M059J (cell line): ENCODE results near the gene FOXP1. TPM values are rescaled to one million over a fixed set of nuclear protein-coding genes. Genes with fewer than 3 reads are reported as not detected.

Source experiments
- DNase-seq: peaks from one replicate; pipeline ENCODE4 v3.0.0-alpha.2; 2012; ENCODE audit warnings: low read depth
- total RNA-seq: library from RNA; depleted of rRNA; stranded (reverse); fragments of >200 nt; shearing (Covaris generic); gene quantifications from 2 replicates; pipeline ENCODE4 v1.2.3, GENCODE V29; 2014

The FOXP1 gene
- total RNA-seq, 1 experiment from 2014 or later, result 19.2 TPM

- no peak for DNase-seq
Measured at GRCh38 chr3:71487418-71487817, 96.1 kb downstream of the FOXP1 start.

DNA sequence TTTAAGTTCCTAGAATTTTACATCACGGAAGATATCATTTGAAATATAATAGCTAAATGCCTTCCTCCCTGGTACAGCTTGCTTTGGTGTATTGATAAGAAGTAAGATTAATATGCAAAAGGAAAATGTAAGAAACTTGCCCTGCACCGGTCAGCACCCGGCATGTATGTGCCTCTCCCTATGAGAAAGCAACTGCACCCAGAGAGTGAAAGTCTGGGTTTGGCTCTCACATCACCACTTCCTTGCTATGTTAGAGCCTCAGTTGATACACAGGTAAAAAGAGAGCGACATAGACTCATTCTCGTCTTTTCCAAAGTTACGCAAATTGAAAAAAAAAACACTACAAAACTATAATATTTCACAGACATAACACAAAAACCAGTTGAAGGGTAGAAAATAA lies 96.7 kb downstream of the FOXP1 start:
- DNase-seq, result no peak

- DNase-seq, result no peak
Measured at GRCh38 chr3:71485896-71486295, 97.6 kb downstream of the FOXP1 start.

- DNase-seq, result no peak
Measured at GRCh38 chr3:71484452-71484851, 99.1 kb downstream of the FOXP1 start.

DNA sequence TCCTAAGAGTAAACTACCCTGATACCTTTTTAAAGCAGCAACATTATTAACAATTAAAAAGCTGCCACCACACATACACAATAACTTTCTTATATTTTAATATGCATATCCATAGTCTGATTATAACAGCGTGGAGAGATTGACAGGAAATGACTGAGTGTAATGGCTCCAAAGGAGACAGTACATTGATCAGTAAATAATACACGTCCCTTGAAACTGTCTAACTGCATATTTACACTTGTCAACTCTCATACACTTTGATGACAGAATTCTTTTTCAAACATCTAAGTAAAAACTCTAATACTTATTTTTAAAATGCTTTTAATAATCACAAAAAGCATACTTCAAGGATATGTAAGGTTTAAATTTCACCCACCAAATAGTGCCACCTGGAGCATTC lies 99.5 kb downstream of the FOXP1 start:
- DNase-seq, result no peak

DNA sequence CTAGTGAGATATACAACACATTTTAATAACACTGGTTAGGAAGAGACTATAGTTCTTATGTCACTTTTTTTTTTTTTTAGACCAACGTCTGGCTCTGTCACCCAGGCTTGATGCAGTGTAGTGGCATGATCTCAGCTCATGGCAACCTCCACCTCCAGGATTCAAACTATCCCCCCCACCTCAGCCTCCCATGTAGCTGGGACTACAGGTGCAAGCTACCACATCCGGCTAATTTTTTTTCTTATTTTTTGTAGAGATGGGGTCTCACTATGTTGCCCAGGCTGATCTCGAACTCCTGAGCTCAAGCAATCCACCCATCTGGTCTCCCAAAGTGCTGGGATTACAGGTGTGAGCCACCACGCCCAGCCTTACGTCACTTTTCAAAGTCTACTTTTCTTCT lies 100.8 kb downstream of the FOXP1 start:
- no peak for DNase-seq

DNA sequence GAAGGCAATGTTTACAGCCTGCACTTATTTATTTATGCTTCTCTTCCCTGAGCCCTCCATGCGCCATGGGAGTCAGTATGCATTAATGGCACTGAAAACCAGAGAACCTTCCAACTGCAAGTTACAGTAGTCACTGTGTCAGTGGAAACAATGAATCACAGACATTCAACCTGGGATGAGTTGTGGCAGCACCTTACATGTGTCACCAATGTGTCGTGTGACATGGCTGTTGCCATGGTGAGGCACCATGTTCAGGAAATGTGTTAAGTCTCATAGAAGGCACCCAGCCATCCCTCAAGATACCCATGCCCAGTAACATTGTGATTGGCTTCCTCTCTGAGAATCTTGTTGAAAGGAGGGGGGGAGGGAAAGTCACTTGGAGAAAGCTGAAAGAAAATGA lies 105.0 kb downstream of the FOXP1 start:
- DNase-seq, result peak; percentile 62

- DNase-seq, result no peak
Measured at GRCh38 chr3:71476950-71477349, 106.6 kb downstream of the FOXP1 start.

DNA sequence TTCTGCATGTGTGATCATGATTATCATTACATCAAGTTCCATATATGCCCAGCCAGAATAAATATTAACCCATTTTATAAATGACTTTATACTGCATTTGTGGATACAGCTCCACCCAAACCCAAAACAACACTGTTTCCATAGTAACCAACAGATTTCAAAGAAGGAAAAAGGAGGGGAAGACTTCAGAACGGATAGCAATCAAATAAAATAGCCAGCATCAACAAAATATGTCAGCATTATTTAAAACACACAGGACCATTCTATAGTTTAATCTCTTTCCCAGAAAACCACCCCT lies 114.4 kb downstream of the FOXP1 start:
- no peak for DNase-seq

DNA sequence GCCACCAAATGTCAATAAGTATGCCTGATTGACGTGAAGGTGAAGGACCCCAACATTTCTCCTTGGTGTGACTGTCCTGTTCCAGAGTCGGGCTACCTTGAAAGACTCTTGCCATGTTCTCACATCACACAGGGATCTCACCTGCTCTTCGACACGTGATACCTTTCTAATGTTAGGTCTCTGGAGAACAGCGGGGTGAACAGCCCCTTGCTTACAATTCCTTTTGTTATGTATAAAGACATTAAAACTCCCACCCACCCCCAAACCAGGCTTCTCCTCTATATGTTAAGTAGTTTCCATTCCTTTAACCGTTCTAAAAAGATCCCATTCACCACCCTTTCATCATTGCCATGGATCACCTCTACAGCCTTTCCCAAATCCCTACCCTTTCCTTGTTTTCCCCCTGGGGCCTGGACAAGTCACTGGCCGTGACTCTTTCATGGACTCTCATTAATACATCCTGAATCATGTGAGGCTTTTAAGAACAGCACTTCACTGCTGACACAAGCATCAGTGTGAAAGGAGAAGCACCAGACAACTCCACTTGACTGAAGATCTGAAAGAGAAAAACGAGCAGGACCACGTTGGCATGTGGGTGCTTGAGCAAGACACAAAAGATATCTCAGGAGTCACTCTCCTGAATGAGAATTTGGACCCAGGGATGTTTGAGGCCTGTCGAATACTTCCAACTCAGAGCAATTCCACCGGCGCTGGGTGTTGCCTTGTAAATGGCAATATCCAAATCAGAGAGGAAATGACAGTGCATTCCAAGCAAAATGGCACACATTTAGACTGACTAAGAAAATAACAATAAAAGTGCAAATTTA lies 115.0 kb downstream of the FOXP1 start:
- DNase-seq, result no peak

DNA sequence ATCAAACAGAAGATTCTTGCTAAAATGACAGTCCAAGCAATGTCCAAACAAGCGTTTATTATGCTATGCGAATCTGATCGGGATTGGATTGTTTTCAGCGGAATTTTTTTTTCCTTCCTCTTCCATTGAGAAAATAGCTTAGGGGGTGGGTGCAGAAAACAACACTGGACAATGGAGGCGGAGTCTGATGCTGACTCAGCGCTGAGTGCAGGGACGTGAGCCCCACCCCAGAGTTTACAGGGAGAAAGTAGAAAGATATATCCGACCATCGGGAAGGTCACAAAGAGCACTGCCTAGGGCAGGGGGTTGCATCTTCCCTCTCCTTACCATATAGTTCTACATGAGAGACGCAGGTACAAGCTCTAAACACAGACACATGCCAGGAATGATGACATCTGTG lies 117.0 kb downstream of the FOXP1 start:
- no peak for DNase-seq

DNA sequence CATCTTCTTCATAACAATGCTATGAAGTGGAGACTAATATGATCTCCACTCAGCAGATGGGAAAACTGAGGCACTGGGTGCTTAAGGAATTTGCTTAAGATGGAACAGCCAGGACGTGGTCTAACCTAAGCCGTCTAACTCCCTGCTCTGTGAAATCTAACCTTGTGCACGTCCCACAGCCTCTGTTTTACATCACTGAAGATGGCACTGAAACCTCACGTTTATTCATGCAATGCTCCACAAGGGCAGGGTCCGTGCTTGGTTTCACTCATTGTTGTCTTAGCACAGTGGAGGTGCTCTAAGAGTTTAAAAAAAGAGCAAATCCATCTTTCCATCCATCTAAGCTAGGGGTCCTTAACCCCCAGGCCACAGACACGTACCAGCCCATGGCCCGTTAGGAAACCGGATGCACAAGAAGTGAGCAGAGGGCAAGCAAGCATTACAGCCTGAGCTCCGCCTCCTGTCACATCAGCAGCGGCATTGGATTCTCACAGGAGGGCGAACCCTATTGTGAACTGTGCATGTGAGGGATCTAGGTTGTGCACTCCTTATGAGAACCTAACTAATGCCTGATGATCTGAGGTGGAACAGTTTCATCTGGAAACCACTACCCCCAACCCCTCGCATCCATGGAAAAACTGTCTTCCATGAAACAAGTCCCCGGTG lies 118.0 kb downstream of the FOXP1 start:
- DNase-seq, result no peak

DNA sequence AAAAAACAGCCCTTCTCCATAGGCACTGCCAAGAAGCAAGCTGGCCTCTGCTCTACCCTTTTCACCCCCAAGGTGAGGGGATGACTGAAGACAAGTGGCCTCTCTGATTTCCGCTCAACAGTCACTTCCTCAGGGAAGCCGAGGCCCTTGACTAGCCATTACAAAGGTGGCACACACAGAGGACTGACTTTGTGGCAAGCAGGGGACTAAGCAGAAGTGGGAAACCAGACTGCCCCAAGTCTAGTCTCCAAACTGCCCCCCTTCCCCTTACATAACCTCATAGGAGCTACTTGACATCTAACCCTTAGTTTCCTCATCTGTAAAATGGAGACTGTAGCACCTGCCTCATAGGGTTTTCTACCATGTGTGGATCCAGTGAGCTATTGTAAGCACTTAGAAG lies 118.9 kb downstream of the FOXP1 start:
- DNase-seq, result no peak

- DNase-seq, result no peak
Measured at GRCh38 chr3:71463617-71464016, 119.9 kb downstream of the FOXP1 start.

DNA sequence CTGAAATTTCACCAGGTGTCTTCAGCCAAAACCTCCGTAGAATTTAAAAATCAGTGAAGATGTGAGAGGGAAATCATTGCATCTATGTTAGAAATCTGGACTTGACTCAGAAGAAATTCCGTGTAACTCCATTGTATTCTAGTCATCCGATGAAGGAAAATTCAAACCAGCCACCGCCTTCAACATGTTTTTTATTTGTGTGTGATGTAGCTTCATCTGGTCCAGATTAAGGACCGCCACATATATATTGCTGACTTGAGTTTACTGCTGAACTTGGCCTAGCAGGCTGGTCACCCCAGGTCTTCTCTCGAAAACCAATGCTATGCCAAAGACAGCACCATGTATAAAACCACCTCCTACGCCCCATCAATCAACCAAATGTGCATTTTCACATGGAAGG lies 120.9 kb downstream of the FOXP1 start:
- DNase-seq, result no peak

DNA sequence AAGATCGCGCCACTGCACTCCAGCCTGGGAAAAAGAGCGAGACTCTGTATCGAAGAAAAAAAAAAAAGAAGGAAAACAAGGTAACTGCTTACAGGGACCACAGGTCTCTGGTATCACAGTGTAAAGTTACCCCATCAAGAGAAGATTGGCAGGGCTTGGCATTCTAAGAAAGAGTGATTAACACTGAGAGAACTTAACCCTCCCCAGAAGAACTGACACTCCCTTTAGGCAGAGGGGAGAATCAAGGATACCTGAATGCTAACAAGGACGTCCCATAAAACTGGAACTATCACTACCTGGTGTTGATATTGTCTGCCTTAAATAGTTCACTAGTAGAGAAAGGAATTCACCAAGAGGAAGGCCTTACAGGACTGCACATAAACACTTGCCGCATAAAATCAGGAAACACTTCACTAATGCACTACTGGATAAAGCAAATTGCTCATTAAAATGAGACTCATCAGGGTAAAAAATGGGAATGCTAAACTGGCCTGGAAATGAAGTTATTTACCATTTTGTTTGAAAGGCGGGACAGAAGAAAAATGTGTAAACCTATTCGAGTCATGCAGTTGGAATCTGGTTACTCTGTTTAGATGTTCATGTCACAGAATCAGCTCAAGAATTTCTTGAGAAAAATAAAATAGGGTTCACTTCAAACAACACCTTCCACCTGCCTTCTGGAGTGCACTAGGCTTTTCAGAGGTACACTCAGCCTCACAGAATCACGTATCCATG lies 121.6 kb downstream of the FOXP1 start:
- peak; percentile 49 for DNase-seq

DNA sequence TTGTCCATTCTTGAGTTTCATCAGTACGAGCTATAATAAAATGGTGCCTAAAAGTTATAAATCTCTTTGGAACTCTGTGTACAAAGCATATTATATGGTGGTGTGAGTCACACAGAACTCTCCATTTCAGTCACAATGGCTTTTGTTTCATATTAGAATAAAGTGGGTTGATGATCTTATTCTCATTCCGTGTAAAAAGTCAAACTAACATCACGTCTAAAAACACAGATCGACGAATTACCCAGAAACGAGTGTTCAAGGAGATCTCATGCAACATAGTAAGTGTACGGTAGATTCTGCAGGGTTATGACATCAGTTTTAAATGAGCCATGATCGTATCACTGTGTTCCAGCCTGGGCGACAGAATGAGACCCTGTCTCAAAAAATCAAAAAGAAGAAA lies 122.4 kb downstream of the FOXP1 start:
- no peak for DNase-seq

DNA sequence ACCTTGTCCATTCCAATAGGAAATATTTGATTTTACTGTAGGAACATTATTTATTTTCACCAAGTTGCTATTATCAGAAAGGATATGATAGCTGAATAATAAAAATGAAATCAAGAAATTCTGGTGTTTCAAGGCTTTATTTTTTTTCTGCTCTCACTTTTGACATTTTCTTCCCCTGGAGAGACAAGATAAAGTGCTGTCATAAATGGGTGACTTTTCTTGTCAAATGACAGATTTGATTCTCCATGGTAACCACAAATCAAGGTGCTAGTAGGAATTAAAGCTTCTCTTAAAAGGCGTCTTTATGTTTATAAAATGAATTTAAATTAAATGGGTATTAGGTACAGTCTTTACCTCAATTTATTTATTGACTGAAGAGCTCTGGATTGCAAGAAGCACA lies 124.6 kb downstream of the FOXP1 start:
- DNase-seq, result no peak

- no peak for DNase-seq
Measured at GRCh38 chr3:71456826-71457225, 126.7 kb downstream of the FOXP1 start.

DNA sequence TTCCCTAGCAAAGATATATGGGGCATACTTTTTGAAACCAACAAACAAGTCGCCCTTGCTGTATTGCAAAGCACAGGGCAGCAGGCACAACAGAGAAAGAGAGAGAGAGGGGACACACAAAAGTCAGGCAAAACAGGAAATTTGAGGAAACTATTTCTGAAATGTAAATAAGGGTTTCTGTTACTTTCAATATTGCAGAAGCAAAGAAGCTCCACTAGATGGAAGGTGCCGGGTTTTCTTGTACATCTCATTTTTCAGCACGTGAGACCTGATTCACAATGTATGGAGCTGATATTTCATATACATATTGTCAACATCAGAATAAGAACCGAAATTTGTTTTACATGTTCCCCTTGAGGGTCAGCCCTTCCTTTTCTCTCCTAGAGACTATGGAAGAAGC lies 127.4 kb downstream of the FOXP1 start:
- no peak for DNase-seq

DNA sequence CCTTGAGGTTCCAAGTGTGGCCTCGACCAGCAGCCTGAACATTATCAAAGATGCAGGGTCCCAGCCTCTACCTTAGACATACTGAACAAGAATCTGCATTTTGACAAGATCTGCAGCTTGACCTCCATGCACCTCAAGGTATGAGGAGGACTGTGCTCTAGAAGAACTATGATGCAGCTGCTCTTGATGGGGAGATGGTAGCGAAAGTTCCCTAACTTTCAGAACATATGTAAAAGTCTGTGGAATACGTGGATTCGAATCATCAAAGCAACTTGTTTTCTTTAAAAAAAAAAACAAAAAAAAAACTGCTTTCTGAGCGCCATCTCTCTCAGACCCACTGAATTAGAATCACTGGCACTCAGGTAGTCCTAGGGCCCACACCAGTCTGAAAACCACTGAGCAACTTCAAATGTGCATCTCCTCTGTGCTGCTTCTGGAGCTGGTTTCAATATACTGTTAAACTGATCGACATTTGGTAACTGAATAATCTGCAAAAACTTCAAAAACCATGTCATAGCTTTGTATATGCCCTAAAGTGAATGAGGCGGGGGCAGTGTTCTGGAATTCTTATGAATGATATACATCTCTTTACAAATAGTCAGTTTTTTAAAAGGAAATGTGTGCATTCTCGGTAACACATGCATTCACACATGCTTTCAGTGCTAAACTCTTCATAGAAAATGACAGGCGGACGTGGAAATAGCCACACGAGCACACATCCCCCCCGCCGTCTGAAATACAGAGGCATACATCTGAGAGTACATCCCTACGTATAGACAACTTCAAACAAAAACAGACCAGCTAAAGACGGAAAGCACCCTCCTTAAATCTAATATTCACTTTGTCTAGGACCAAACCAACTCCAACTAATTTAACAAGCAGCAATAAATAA lies 128.8 kb downstream of the FOXP1 start:
- no peak for DNase-seq
